Fibroblast of the conjunctiva (primary cell): ENCODE measurements around the gene CCDC149.

Experiments
- DNase-seq: peaks from one replicate; pipeline ENCODE4 v3.0.0-alpha.2; 2010; ENCODE audit warnings: low read depth

The CCDC149 gene

GRCh38 chr4:24878636-24879016 is 34.2 kb downstream of the CCDC149 start:
- no peak for DNase-seq

DNA sequence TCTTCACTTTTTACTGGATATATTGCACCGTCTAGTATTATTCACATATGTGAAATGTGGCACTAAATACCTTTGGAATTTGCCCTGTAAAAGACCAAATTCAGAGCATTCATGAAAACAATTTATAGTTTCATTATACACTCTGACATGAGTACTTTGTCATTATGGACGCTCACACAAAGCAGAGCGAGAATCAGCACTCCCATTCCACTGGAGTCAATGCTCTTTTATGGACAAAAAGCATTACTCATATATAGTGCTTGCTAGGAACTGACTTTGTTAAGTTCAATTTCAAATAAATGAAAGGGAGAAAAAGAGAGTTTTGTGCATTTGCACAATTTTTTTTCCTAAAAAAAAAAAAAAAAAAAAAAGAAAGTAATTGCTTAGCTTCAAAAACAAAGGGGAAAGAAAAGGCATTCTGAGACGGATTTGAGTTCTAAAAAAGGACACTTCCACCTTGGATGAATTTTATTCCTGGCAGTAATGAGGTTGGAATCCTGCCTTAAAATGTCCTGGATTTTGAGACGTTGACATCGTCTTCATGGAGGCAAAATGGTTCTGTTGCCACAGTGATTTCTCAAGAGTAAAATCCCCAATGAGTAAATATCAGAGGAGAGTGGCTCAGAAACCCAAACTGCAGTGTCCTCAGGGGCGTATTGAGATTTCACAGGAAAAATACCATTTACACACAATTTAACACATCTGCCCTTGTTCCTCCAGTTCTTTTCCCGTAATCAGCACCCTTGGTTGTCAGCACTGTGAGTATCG is 34.8 kb downstream of the CCDC149 start:
- DNase-seq, result no peak

GRCh38 chr4:24876431-24876830 is 36.4 kb downstream of the CCDC149 start:
- DNase-seq, result no peak

GRCh38 chr4:24872720-24873119 is 40.1 kb downstream of the CCDC149 start:
- DNase-seq, result no peak

DNA sequence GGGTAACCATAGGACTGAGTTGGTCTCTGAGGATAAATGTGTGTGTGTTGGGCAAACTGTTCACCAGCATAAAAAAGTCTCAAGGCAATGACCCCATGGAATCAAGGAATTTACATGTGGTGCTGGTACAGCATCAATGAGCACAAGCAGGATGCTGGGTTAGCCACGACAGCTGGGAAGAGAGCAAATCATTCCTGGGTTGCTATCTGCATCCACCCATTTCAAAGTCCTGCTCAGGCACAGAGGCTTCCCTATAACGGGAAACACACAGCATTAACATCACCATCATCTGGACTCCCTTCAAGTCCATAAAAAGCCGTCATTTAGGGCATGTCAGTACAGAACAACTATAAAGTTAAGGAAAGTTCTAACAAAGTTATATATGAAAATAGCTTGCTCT is 41.6 kb downstream of the CCDC149 start:
- DNase-seq, result no peak

- no peak for DNase-seq
These were observed 45.0 kb downstream of the CCDC149 start for GRCh38 chr4:24867766-24868296.

DNA sequence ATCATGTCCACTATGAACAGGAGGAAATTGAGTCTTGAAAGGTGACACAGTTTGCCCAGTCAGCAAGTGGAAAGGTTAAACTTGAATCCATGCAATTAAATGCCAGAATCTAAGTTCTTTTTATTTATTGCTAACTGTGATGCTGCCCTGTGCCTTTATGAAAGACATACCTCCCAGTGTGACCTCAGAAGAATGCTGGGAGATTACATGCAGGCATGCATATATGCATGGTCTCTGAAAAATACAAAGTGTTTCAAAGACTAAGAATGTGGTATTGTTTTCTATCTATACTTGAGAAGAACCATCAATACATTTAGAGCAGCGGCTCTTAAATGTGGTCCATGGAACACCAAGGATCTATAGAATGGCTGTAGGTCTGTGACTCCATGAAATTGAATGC is 45.6 kb downstream of the CCDC149 start:
- DNase-seq, result no peak

DNA sequence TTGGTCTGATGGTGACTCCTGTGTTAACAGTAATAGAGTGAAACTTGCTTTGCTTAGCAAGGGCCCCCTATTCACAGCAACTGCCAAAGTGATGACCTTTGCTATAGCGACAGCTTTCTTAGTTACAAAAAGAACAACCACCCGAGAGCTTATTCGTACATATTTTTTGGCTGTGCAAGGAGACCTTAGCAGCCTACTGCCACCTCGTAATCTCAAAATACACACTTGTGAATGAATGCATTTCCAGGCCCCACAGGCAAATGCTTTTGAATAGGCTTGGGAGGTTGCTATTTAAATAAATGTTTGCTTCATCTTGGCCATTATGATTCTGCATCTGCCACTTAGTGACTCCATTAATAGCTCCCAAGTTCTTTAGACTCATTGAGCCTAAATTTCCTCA is 47.4 kb downstream of the CCDC149 start:
- no peak for DNase-seq

DNA sequence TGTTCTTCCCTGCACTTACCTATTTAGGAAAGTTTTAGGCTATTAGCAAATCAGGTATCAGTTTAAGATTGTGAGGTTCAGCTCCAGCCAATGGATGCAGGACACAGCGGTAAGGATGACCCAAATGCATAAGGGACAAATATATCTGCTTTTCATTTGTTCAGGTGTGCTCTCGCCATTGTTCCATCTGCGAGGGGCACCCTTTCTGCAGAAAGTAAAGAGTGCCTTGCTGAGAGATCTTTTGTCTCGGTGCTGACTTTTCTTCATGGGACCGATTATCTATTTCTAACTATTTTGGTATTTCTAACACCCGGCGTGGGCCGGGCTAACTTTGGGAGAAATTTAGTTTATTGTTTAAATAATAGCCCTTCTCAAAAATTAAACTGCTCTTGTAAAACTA is 49.0 kb downstream of the CCDC149 start:
- DNase-seq, result no peak

DNA sequence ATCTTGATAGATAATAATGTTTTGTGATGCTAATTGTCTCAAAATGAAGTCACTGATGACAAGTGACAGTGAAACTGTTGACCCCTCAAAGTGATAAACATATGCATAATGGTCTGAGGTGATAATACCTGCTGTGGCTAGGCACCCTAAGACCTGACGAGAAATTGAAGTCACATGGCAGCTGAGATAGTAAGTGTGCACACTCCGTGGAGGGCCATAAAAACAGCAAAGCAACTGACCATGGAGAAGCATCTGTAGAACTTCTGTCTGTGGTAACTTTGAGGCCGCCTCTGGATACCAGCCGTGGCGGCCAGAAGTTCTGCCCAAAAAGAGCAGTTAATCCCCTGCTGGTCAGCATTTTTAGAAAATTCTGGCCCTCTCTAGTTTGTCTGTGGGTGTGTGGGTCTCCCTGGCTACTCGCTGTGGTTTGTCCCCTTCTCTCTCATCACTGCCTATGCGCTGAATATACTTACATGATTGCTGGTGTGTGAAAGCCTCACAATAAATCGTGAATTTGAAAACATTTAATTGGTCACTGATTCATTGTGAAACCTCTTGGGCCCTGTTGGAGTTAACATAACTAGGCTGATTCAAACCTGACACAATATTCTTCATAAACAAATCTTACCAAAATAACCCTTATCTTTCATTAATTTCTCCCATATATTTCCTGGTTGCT is 50.6 kb downstream of the CCDC149 start:
- no peak for DNase-seq

DNA sequence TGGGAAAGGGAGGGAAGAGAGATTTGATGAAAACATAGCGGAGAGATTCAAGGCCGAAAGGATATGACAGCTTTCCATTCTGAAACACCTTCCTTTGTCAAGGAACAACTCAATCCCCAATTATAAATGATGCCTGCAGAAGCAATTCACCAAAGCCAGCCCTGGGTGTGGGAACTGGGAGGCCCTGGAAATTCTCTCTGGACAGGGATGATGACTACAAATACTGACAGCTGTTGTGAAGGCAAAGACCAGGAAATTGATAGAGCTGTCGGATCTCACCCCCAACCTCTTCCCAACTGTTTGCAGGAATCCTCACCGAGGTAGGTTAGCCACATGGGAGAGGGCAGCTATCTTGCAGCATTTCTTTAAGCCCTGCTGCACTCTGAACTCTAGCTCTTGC is 54.3 kb downstream of the CCDC149 start:
- no peak for DNase-seq

- DNase-seq, result peak; percentile 49
These were observed 54.8 kb downstream of the CCDC149 start for GRCh38 chr4:24858026-24858425.

- no peak for DNase-seq
These were observed 56.3 kb downstream of the CCDC149 start for GRCh38 chr4:24856586-24856985.

DNA sequence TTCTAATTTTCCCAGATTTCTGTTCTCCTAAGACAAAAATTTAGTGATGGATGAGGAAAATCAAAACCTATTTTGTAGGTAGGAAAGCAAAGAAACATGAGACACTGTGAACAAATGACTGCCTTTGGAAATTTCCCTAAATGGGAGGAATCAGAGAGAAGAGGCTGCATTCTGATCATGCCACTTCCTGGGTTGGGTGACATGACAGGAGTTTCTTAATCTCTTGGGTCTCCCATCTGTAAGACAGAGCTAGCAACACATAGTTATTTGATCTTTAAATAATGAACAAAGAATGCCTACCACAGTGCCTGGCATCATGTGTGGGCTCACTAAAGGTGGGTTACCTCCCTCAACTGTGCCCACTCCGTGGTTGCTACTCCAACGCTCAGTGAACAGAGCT is 57.1 kb downstream of the CCDC149 start:
- DNase-seq, result no peak

GRCh38 chr4:24853142-24853541 is 59.7 kb downstream of the CCDC149 start:
- DNase-seq, result no peak

DNA sequence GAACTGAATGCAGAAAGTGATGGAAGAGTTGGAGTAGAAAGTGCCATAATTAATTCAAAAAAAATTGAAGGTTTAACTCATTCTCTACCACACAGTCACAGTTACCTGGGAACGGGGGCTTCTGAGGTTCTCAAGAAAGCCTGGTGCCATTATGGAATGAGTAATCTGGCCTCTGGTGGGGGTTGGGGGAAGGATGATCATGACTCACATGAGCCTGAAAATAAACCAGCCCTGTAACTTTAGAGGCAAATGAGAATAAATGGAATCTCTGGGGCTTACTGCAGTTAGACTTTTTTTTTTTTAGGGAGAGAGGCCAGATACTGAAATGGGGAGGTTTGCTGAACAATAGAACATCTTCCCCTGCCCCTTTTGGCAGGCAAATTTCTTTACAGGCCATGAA is 62.2 kb downstream of the CCDC149 start:
- DNase-seq, result peak; percentile 81

- DNase-seq, result no peak
These were observed 63.1 kb downstream of the CCDC149 start for GRCh38 chr4:24849756-24850155.

- no peak for DNase-seq
These were observed 63.5 kb downstream of the CCDC149 start for GRCh38 chr4:24849351-24849750.

- DNase-seq, result no peak
These were observed 66.1 kb downstream of the CCDC149 start for GRCh38 chr4:24846716-24847115.

- no peak for DNase-seq
These were observed 66.9 kb downstream of the CCDC149 start for GRCh38 chr4:24845902-24846301.

DNA sequence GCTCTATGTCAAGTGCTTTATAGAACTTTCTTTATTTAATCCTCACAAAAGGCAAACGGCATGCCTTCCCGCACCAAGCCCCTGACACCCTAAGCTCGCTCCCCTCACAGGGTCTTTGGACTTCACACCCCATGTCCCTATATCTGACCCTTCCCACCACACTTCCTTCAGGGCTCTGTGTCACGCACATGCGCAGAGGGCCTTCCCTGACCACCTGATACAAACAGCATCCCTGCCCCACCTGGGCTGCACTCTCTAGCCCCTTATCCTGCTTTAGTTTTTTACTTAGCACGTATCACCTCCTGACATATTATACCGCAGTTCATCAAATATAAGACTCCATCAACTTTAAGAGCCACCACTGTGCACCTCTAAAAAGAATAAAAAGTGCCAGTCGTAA is 67.7 kb downstream of the CCDC149 start:
- DNase-seq, result no peak

- DNase-seq, result no peak
These were observed 69.7 kb downstream of the CCDC149 start for GRCh38 chr4:24843096-24843495.

DNA sequence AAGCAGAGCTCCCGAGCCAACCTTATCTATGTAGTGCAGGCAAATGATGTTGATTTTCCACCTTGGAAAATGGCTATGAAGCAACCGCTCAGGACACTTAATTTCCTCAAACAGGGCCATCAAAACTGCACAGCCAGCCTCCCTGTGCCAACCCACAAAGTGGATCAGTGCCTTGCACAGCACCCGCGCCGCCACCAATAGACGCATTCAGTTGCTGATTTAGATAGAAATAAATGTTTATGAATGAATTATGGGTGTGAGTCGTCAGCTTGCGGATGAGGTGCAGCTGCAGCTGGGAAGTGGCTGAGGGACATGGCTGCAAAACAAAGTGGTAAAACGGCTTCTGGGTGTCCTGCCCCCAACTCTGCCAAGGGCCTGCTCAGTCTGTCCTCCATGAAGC is 70.5 kb downstream of the CCDC149 start:
- no peak for DNase-seq
